HG03378 (cell line): ENCODE results near the gene NTF3.

ENCODE experiments used
- ATAC-seq: cut with Tn5 transposase; IDR thresholded peaks from one replicate; pipeline ENCODE4 v1.9.1; 2021; ENCODE audit warnings: mild to moderate bottlenecking, moderate library complexity; ENCODE audit not compliant: unreplicated experiment

NTF3 gene

GRCh38 chr12:5432011-5432400 lies at the start of gene NTF3:
TSS of gene NTF3 (plus strand) at chr12:5432108. CDS start at chr12:5432325, 217 bp downstream.
- ATAC-seq, result no peak

- no peak for ATAC-seq
Measured at GRCh38 chr12:5384015-5384414, 47.9 kb upstream of the NTF3 start.

DNA sequence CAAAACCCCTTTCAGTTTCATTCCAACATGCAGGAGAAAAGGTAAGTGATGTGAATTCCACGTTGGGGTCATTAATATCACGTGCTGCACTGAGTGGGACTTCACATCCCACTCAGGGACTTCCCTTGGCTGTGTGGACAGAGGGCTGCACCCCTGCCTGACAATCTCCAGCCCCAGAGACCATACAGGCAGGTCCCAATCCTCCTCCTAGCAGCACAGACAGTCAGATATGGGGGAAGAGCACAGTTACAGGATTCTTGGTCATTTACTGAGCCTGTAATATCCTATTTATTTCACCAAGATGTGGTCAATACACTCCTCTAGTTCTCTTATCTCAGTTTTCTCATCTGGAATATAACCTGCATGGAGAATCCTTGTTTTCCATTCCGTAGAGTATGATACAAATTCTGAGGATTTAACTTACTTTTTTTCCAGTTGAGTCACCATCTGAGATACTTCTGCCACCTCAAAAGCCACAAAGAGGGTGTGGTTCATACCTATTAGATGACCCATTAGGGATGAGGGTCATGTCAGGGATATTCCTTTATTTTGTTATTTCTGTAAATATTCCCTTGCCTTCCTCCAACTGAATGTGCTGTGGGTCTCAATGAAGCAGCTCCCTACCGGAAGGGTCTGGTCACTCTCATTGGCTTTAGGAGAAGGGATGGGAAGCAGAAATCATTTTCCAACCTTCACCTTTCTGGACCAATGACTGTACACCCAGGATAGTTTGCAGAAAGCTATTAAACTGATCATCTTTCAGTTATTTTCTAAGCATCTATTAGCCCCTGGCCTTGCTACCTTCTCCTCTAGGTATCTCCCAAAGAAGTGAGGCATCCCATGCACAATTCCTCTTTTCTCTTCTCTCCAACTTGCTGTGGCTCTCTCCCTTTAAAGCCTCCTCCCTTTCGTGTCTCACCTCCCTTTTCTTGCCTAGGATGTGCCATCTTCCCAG lies 43.0 kb upstream of the NTF3 start:
- ATAC-seq, result no peak

DNA sequence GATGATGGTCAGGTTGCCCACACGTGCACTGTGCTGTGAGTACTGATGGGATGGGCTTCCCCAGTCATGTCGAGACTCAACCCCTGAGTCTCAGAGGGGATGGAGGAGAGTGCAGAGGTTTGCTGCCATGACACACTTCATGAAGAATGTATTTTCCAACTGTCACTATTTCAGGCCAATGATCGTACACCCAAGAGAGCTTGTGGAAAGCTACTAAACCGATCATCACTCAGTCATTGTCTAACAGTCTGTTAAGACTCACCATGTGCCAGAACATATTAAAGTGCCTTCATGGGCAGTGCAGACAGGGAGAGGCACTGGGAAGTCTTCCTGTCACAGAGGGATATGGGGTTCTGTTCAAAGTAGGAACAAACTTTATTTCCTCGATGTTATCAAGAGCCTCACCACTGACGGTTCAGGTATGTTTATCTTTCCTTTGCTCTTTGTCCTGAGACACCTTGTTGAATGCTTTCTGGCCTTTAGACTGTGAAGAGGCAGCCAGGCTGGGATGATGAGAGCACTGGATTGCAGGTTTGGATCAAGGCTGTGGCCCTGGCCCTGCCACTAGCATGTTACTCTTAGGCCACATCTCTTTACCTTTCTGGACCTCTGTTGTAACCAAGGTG lies 41.6 kb upstream of the NTF3 start:
- no peak for ATAC-seq

DNA sequence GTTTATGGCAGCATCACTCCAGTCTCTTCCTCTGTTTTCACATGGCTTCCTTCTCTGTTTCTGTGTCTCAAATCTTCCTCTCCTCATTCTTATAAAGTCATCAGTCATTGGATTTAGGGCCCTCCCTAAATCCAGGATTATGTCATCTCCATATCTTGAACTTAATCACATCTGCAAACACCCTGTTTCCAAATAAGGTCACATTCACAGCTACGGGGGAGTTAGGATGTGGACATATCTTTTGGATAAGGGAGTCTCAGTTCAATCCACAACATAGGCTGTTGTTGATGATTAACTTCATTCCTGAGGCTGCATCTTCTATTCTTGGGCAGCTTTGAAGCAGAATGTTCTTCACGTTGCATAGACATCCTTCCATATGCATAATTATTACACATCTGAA lies 40.3 kb upstream of the NTF3 start:
- no peak for ATAC-seq

- ATAC-seq, result no peak
Measured at GRCh38 chr12:5392961-5393360, 38.9 kb upstream of the NTF3 start.

- ATAC-seq, result no peak
Measured at GRCh38 chr12:5395443-5396271, 36.3 kb upstream of the NTF3 start.

DNA sequence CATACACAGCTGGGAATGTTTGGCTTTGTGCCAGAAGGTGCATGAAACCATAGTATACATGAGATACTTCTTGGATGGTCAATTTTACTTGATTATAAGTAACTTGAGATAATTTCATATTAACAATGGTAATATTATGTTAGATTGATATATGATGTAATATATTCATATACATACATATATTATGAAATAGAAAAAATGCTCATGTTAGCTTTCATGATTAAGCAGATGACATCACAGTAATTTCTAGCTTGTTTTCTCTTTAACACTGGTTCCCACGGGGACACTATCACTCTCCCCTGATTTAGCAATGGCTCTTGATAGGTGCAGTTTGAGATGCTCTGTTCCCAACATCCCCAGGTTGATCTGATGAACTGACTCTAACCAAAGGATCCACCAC lies 35.4 kb upstream of the NTF3 start:
- no peak for ATAC-seq

GRCh38 chr12:5399266-5399665 lies 32.6 kb upstream of the NTF3 start:
- no peak for ATAC-seq

- no peak for ATAC-seq
Measured at GRCh38 chr12:5402009-5402935, 29.6 kb upstream of the NTF3 start.

GRCh38 chr12:5403411-5403810 lies 28.5 kb upstream of the NTF3 start:
- ATAC-seq, result no peak

DNA sequence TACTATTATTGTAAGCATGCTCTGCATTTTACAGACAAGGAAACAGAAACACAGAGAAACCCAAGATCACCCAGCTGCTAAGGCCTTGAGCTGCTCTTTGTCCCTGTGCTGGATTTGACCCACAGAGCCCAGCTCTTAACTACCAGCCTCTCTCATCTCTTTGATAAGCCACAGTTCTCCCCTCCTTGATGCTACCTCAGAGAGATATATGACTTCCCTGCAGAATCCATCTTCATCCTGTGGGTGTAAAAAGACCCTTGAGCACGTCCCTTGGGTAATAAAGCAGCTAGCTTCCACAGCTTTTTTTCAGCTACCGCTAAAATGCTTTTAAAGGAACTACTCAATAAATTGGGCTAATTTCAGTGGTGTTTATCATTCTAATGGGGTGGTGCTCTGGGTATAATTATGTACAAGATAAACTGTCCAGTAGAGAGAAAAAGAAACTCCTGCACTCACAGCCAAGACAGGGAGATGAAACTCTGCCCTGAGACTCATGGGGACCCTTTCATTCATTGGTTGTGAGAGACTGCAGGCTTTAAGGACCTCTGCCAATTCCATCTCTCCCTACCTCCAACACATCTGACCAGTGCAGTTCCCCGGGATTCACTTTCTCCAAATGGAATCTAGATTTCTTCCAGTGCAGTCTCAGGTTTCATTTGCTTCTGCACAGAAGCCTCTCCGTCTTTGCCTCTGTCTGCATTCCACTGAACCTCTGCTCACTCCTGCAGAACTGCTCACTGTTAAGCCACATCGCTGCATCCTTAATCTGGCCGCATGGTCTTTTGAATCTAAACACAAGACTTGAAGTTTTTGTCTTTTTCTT lies 24.7 kb upstream of the NTF3 start:
- ATAC-seq, result no peak

- ATAC-seq, result no peak
Measured at GRCh38 chr12:5409619-5410018, 22.3 kb upstream of the NTF3 start.

- no peak for ATAC-seq
Measured at GRCh38 chr12:5416571-5416970, 15.3 kb upstream of the NTF3 start.

- no peak for ATAC-seq
Measured at GRCh38 chr12:5417500-5417899, 14.4 kb upstream of the NTF3 start.

DNA sequence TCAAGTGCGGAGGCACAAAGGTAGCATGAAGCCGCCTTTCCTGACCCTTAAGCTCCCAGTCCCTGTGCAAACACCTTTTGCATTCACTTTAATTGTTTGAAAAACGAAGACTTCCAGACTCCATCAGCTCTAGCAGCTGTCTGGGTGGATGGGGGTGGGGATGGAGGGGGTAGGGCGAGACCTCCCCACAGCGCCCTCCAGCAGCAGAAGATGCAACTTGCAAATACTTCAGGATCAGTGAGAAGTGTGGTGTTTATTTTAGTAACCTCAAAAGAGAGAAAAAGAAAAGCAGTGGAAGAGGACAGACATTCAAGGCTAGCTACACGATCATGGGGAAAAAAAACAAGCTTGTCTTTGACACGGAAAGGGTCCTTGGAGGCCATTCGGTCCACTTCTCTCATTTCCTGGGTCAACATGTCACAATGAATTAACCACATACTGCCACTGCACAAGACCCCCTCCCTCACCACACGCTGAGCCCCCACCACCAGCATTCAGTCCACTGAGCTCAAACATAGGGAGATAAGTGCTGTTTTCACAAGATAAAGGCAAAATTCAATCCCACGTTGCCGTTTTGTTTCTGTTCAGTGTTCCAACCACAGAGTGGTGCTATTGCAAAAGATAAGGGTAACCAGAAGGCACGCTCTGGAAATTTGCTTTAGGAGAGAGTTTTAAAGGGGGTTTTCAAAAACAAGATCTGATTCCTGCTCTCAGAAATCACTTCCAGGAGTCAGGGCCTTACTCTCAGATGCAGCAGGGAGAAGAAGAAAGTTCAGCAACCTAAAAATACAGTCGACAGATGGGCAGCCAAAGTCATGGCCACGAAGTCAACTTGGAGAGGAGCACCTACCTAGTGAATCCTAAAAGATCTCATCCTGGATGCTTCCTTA lies 3.3 kb upstream of the NTF3 start:
- no peak for ATAC-seq

DNA sequence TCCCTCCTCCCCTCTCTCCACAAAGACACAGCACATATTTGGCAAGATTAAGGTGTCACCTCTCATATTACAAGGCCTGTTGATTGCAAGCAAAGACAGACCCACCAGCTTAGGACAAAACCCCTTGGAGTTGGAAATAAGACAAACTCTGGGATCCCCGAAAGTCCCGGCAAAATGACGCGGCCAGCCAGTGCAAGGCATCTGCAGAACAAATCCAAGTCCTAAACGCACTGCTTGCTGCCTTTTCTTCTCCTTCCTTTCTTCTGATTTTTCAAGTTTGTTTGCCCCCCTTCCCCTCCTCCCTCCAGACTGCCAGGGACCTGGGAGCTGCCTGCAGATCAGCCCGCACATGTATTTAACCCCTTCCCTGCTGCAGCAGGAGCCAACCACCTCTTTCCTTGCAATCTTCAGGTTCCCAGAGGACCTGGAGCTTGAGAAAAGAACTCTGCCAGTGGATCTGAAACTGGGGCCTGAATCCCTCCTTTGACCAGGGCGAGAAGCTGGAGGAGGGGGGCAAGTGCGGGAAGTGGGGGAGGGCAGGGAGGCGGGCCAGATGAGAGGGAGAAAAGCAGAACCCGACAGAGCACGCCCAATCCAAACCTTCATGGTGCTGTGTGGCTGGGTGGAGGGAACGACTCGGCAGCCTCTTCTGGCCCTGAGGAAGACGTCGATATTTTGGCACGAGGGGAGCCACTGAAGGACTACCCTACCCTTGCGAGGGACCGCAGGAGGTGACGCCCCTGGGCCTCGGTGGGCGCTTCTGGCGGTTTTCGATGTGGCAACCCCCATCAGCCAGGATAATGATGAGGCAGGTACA lies 2.0 kb upstream of the NTF3 start:
- ATAC-seq, result no peak
